Measurements from ENCODE around the gene CMSS1.
A peak's percentile ranks its signal among the peaks of the same experiment; 100 is the strongest.

The CMSS1 gene

DNA sequence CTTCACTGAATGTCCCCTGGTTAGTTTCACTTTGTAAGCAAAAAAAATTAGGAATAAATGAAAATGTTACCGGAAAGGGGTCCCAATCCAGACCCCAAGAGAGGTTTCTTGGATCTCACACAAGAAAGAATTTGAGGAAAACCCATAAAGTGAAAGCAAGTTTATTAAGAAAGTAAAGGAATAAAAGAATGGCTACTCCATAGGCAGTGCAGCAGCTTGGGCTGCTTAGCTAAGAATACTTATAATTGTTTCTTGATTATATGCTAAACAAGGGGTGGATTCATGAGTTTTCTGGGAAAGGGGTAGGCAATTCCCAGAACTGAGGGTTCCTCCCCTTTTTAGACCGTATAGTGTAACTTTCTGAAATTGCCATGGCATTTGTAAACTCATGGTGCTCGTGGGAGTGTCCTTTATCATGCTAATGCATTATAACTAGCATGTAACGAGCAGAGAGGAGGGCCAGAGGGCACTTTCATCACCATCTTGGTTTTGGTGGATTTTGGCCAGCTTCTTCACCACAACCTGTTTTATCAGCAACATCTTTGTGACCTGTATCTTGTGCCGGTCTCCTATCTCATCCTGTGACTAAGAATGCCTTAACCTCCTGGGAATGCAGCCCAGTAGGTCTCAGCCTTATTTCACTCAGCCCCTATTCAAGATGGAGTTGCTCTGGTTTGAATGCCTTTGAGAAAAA lies 41.0 kb upstream of the CMSS1 start:
- TF ChIP-seq, protein P1, sequence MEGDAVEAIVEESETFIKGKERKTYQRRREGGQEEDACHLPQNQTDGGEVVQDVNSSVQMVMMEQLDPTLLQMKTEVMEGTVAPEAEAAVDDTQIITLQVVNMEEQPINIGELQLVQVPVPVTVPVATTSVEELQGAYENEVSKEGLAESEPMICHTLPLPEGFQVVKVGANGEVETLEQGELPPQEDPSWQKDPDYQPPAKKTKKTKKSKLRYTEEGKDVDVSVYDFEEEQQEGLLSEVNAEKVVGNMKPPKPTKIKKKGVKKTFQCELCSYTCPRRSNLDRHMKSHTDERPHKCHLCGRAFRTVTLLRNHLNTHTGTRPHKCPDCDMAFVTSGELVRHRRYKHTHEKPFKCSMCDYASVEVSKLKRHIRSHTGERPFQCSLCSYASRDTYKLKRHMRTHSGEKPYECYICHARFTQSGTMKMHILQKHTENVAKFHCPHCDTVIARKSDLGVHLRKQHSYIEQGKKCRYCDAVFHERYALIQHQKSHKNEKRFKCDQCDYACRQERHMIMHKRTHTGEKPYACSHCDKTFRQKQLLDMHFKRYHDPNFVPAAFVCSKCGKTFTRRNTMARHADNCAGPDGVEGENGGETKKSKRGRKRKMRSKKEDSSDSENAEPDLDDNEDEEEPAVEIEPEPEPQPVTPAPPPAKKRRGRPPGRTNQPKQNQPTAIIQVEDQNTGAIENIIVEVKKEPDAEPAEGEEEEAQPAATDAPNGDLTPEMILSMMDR (IDR thresholded peaks at IDR 0.05) = no peak

DNA sequence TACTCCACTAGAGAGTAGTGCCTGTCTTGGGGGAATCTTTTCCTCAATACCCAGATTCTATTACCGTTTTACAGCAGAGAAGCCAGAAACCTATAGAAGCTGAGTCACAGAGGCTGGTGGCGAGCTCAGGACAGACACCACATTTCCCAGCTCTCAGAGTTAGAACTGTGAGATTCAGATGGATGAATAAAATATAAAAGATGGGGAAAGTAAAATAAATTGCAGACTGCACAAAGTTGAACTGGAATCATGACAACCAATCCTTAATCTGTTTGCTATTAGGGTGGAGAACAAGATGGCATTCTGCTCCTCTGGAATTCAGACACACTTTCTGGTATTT lies 40.5 kb upstream of the CMSS1 start:
- TF ChIP-seq, protein P1 (IDR thresholded peaks at IDR 0.05) = no peak
- no peak for DNase-seq (ENCODE audit: low spot score)
- Histone ChIP-seq H3K4me3 (no peak overlapping the region), H3K27ac (peak overlapping the region in 1 of 2 donors; percentile 26)

More for the DNA sequence above, 41.0 kb upstream of the CMSS1 start:
- Histone ChIP-seq H3K27ac (peak overlapping the region in 1 of 2 donors; percentile 26), H3K4me3 (no peak overlapping the region)
- DNase-seq (ENCODE audit: low spot score) = no peak

DNA sequence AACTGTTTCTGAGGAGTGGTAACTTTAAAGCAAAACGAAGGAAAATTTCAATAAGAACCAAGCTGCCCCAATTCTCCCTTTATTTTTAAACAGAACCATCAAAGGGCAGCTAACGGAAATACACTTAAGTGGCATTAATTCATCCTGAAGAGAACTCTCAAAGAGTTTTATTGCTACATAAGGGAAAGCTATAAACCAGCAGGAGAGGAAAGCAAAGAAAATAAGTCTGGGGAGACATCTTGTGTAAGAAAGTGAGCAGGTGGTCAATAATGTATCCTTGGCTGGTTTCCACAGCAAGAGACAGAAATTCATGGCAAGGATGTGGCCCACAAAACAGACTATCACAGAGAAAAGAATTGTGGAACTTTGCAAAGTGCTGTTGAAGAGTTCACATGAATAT lies 40.0 kb upstream of the CMSS1 start:
- TF ChIP-seq, protein P1 (IDR thresholded peaks at IDR 0.05) = no peak
- H3K27ac ChIP-seq = no peak overlapping the region
- DNase-seq (ENCODE audit: low spot score) = no peak

DNA sequence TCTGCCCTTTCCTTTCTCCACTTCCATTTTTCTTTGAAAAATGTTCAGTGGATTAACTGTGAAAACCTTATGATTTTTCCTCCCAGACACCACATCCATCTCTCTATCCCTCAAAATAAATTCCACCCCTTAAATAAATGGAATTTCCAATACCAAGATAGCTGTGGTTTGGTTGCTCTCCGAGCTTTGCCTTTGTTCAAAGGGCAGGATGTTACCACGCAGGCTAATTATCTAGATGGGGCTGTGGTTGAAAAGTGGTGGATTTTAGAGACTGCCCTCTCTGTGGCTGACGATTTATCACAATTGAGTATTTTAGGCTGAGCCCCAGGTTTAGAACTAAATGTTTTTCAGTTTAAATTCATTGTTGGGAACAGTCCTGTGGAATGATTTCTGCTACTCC lies 36.9 kb upstream of the CMSS1 start:
- Histone ChIP-seq H3K27ac (no peak overlapping the region), H3K4me3 (no peak overlapping the region)
- TF ChIP-seq, protein P1 (IDR thresholded peaks at IDR 0.05) = no peak
- DNase-seq (ENCODE audit: low spot score) = no peak

More for the DNA sequence above, 40.0 kb upstream of the CMSS1 start:
- H3K4me3 ChIP-seq = no peak overlapping the region

DNA sequence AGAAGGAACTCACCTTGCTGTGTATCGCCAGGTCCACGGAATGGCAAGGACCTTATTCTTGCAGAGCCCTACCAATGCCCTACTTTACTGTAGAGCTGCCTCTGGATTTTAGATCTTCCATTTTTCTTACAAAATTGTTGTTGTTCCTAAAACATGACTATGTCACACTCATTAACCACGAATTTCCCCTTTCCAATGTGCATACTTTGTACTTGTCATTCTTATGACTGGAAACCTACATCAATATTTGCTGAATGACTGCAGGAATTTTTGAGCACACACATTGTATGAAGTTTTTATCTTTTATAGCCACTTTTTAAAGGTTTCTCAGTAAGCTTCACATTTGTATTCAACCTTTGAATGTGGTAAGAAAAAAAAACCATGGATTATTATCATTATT lies 35.9 kb upstream of the CMSS1 start:
- Histone ChIP-seq H3K4me3 (no peak overlapping the region), H3K27ac (no peak overlapping the region)
- no peak for DNase-seq (ENCODE audit: low spot score)
- TF ChIP-seq, protein P1 (IDR thresholded peaks at IDR 0.05) = no peak

DNA sequence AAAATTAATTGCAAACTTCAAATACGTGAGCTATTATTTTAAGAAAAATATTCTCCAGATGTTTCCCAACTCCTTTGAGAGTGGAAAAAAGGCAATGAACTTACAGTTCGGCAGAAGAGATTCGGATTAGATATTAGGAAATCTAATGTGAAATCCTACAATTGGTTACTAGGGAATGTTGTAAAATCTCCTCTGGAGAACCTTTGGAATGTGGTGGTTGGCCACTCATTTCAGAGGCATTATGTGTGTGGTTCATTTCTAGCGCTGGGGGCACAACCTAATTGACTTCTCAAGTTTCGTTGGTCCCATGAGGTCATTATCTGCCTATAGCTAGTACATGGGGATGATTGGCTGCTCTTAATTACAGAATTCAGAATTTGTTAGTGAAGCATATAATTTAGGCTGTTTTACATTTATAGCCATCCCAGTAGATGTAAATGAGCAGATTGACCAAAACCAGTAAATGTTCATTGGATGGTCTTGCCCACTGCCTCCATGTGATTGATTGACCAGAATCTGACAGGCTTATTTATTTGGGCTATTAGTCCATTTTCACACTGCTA lies 34.6 kb upstream of the CMSS1 start:
- TF ChIP-seq, protein P1 (IDR thresholded peaks at IDR 0.05) = no peak
- no peak for DNase-seq (ENCODE audit: low spot score)
- Histone ChIP-seq H3K27ac (no peak overlapping the region), H3K4me3 (no peak overlapping the region)
